SK-N-SH (cell line): ENCODE measurements around the gene ARL3. TPM values are rescaled to one million over a fixed set of nuclear protein-coding genes. Genes with fewer than 3 reads are reported as not detected.

Experiments used
- CTCF ChIA-PET: fragments of 300-600, 350-600 bp; formaldehyde crosslinking; extraction: SDS; loops from one replicate; lab custom pipeline; 2021; lab: Yijun Ruan, JAX
- POLR2A ChIA-PET: fragments of 350-600 bp; sonication (Branson Sonifier 250); formaldehyde crosslinking; extraction: SDS; loops from one replicate; lab custom pipeline; 2020; ENCODE audit warnings: antibody characterized with exemption, inconsistent platforms; lab: Yijun Ruan, JAX
- DNase-seq: peaks from one replicate; pipeline ENCODE4 v3.0.0; 2012
- H2AFZ ChIP-seq: fragments of 200-600 bp; sonication (generic); 2 replicates; pipeline ENCODE4 v1.8.1; 2016; ENCODE audit warnings: antibody characterized with exemption, mild to moderate bottlenecking, low read depth
- H3F3A ChIP-seq: fragments of 200-600 bp; sonication (generic); replicated peaks from 2 replicates; pipeline ENCODE3; 2016; ENCODE audit warnings: antibody characterized with exemption, mild to moderate bottlenecking; ENCODE audit not compliant: insufficient read depth
- H3K27ac ChIP-seq, 2 experiments: fragments of 200-500 bp in 1 of 2; fragments of 200-600 bp in 1 of 2; sonication (Bioruptor generic) in 1 of 2; sonication (generic), shearing (Covaris generic) in 1 of 2; 2 replicates each; pipeline versions ENCODE4 v1.5.1 to v1.6.1; 2014 to 2016; ENCODE audit warnings: low read depth in 2 of 2, inconsistent platforms in 1 of 2, low read length in 1 of 2, mild to moderate bottlenecking in 1 of 2, mixed read lengths in 1 of 2
- H3K27me3 ChIP-seq: fragments of 200-600 bp; sonication (generic), shearing (Covaris generic); 2 replicates; pipeline ENCODE4 v1.6.1; 2016; ENCODE audit warnings: mixed run types; ENCODE audit not compliant: insufficient read depth
- H3K36me3 ChIP-seq, 2 experiments: fragments of 200-500 bp in 1 of 2; fragments of 200-600 bp in 1 of 2; sonication (Bioruptor generic) in 1 of 2; sonication (generic) in 1 of 2; replicated peaks in 1 of 2; 2 replicates each; pipeline versions ENCODE3 to v1.5.1; 2014 to 2016; ENCODE audit warnings: low read length in 1 of 2, mild to moderate bottlenecking in 1 of 2; ENCODE audit not compliant: insufficient read depth in 2 of 2, control insufficient read depth in 1 of 2
- H3K4me1 ChIP-seq, 2 experiments: fragments of 200-500 bp in 1 of 2; fragments of 200-600 bp in 1 of 2; sonication (Bioruptor generic) in 1 of 2; sonication (generic), shearing (Covaris generic) in 1 of 2; 2 replicates each; pipeline versions ENCODE4 v1.5.1 to v1.6.1; 2014 to 2016; ENCODE audit warnings: low read depth in 1 of 2, low read length in 1 of 2, mixed run types in 1 of 2; ENCODE audit not compliant: insufficient read depth in 2 of 2, control insufficient read depth in 1 of 2
- H3K4me2 ChIP-seq: fragments of 200-600 bp; sonication (generic), shearing (Covaris generic); 2 replicates; pipeline ENCODE4 v1.6.1; 2017; ENCODE audit warnings: mixed run types
- H3K4me3 ChIP-seq, 2 experiments: fragments of 200-500 bp in 1 of 2; fragments of 200-600 bp in 1 of 2; sonication (Bioruptor generic) in 1 of 2; sonication (generic), shearing (Covaris generic) in 1 of 2; 2 replicates each; pipeline versions ENCODE4 v1.5.1 to v1.8.1; 2014 to 2016; ENCODE audit warnings: low read depth in 2 of 2, inconsistent platforms in 1 of 2, low read length in 1 of 2, mild to moderate bottlenecking in 1 of 2, mixed read lengths in 1 of 2, moderate library complexity in 1 of 2
- H3K79me2 ChIP-seq: fragments of 200-600 bp; sonication (generic); 2 replicates; pipeline ENCODE4 v1.8.1; 2017; ENCODE audit warnings: mild to moderate bottlenecking; ENCODE audit not compliant: insufficient read depth
- H3K9ac ChIP-seq: fragments of 200-600 bp; sonication (generic); 2 replicates; pipeline ENCODE4 v1.6.1; 2017; ENCODE audit warnings: mixed run types
- H3K9me2 ChIP-seq: fragments of 200-600 bp; sonication (generic); 2 replicates; pipeline ENCODE4 v1.6.1; 2017; ENCODE audit warnings: mixed run types
- H3K9me3 ChIP-seq: fragments of 200-600 bp; sonication (generic); 2 replicates; pipeline ENCODE4 v1.6.1; 2017; ENCODE audit warnings: mixed run types, mild to moderate bottlenecking, moderate library complexity
- H4K20me1 ChIP-seq: fragments of 200-600 bp; sonication (generic); 2 replicates; pipeline ENCODE4 v1.6.1; 2017; ENCODE audit warnings: mild to moderate bottlenecking, mixed run types; ENCODE audit not compliant: insufficient read depth
- CHD2 ChIP-seq: fragments of 150-350 bp; IDR thresholded peaks from 2 replicates; pipeline ENCODE4 v1.6.1; 2018; ENCODE audit warnings: low read length; ENCODE audit not compliant: partially characterized antibody
- EP300 ChIP-seq, 2 experiments: IDR thresholded peaks; 2 replicates each; pipeline versions ENCODE4 v1.4.0 to v1.6.1; 2012; ENCODE audit warnings: borderline replicate concordance in 1 of 2, low read depth in 1 of 2, low read length in 1 of 2
- NFIC ChIP-seq: IDR thresholded peaks from 2 replicates; pipeline ENCODE4 v1.4.0; 2012; ENCODE audit warnings: borderline replicate concordance
- USF2 ChIP-seq: fragments of 150-350 bp; IDR thresholded peaks from 2 replicates; pipeline ENCODE4 v1.6.1; 2017; ENCODE audit warnings: antibody characterized with exemption, low read length, low read depth, borderline replicate concordance
- YY1 ChIP-seq: IDR thresholded peaks from 2 replicates; pipeline ENCODE4 v1.4.0; 2012; ENCODE audit warnings: low read depth, mild to moderate bottlenecking
- ZBTB33 ChIP-seq: IDR thresholded peaks from 2 replicates; pipeline ENCODE4 v1.4.0; 2012; ENCODE audit warnings: low read depth, borderline replicate concordance
- WGBS: methylation state at CpG from one replicate; pipeline ENCODE4 v1.1.6; 2017; ENCODE audit warnings: low lambda C conversion rate; 5-methylcytosine and 5-hydroxymethylcytosine counted together
- polyA plus RNA-seq, 3 experiments: library from polyadenylated mRNA; depleted of rRNA; stranded (reverse); fragments of >200 nt; gene quantifications; 2 replicates each; pipeline ENCODE4 v1.2.3, GENCODE V29; 2012

The ARL3 gene
- polyA plus RNA-seq, 1 of the 3 experiments (the other 2 are of a cell fraction): 11.2 TPM

DNA sequence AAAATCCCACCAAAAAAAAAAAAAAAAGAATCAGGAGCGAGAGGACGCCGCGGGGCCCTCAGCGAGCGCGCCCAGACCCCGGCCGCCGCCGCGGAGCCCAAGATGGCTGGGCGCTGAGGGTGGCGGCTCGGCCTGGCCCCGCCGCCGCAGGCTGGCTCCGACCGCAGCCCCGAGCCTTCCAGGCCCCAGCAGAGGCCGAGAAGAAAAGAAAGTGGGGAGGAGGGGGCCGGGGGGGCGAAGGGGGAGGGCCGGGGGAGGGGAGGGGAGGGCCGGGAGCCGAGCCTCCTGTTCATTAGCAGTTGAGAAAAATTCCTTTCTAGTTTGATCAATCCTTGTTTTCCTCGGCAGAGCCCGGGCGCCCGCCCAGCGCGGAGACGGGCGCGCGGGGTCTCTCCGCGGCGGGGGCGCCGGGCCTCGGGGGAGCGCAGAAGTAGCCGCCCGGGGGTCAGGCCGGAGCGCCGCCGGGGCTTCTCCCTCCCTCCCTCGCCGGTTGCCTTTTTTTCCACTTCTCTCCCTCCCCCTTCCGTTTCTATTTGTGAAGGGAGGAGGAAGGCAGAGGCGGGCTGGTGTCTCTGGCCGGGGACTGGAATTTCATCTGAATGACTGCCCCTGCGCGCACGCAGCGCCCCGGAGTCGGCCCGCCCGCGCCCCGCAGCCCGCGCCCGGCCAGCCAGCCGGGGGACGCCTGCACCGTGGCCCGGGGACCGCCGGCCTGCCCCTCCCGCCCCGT lies 70.7 kb downstream of the ARL3 start (continued):
- TF ChIP-seq USF2 (no peak), CHD2 (no peak)

DNA sequence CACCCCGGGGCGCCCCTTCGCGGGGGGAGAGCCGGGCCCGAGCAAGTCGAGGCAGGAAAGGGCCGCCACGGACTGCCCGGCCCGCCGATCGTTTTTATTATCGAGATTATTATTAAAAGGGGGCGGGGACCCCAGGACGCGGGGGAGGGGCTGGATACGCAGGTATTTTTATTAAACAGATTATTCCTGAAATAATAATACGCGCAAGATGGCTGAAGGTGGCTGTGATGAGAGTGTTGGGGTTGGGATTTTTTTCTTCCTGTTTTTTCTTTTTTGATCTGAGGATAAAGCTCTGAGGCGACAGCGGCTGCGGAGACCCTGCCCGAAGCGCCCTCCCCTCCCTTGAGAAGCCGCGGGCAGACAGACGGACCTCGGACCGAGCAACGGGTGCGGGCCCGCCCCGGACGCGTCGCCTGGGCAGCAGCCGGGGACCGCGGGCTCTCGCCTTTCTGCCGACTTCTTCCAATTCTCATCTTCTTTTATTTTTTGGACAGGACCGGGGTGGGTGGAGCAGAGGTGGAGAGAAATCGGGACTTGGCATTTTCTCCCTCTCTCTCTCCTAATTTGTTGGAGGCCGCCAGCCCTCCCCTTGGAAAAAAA lies 71.4 kb downstream of the ARL3 start:
- H3K27ac ChIP-seq: peak overlapping the region; percentile 92 to 93
- H3F3A ChIP-seq: peaks cover 31% of the 10 kb centered on the region
- POLR2A ChIA-PET: interaction anchor here (1.0 to 2.2 kb wide), 8 partner anchors 9 to 71 kb away, joined by 3 to 34 read pairs (median 5); partner anchors contain the start of genes ARL3 and SFXN2
- H3K4me3 ChIP-seq: peak overlapping the region; percentile 56 to 99
- WGBS: 1% methylated on average over 41 of the region's 45 CpGs
- H3K9ac ChIP-seq: peak overlapping the region; percentile 99
- peaks cover 11 to 20% of the 10 kb centered on the region in 2 experiments for H3K4me1 ChIP-seq
- no peaks in the 10 kb centered on the region for H3K9me3 ChIP-seq
- peaks cover 49% of the 10 kb centered on the region for H3K79me2 ChIP-seq
- TF ChIP-seq NFIC (no peak), YY1 (peak; percentile 73), EP300 (IDR thresholded peaks at IDR 0.05; ENCODE audit: borderline replicate concordance in 1 of 2, low read depth in 1 of 2, low read length in 1 of 2) (0 out of 4 replicates have a peak, but pooled peaks of 1 of the 2 experiments have one; percentile 3), ZBTB33 (0 out of 2 replicates have a peak, but pooled peaks have one; percentile 9)
- TF ChIP-seq, all 33 proteins: peak for 3
- peak; percentile 62 for DNase-seq
- H3K9me2 ChIP-seq: no peaks in the 10 kb centered on the region
- no peaks in the 10 kb centered on the region for H3K27me3 ChIP-seq
- H3K36me3 ChIP-seq: peaks cover 0 to 4% of the 10 kb centered on the region in 2 experiments
- peaks cover 28% of the 10 kb centered on the region for H4K20me1 ChIP-seq
- H2AFZ ChIP-seq: peak overlapping the region; percentile 61; the same call in 1 of the 2 replicates
- peak overlapping the region; percentile 98 for H3K4me2 ChIP-seq
- CTCF ChIA-PET: interaction anchor here (1.1 to 1.5 kb wide), 4 partner anchors 15 to 139 kb away, joined by 3 to 9 read pairs (median 3); partner anchors contain the start of gene SUFU
